Liver (tissue), 3 donors: ENCODE results near the gene EMILIN1.

Source experiments
- FOXA1 ChIP-seq: IDR thresholded peaks from 2 replicates; pipeline ENCODE4 v1.6.1; 2016; ENCODE audit warnings: antibody characterized with exemption
- GABPA ChIP-seq, 2 donors: IDR thresholded peaks in 1 of 2; conservative IDR thresholded peaks in 1 of 2; 2 replicates each; pipeline ENCODE4 v1.6.1; 2016; ENCODE audit warnings: antibody characterized with exemption in 2 of 2, mild to moderate bottlenecking in 1 of 2, moderate library complexity in 1 of 2
- HNF4G ChIP-seq: IDR thresholded peaks from 2 replicates; pipeline ENCODE4 v1.6.1; 2016; ENCODE audit warnings: antibody characterized with exemption
- JUND ChIP-seq, 2 donors: IDR thresholded peaks; 2 replicates each; pipeline ENCODE4 v1.6.1; 2016; ENCODE audit warnings: antibody characterized with exemption in 2 of 2
- RAD21 ChIP-seq, 2 donors: IDR thresholded peaks; 2 replicates each; pipeline ENCODE4 v1.6.1; 2016; ENCODE audit warnings: antibody characterized with exemption in 2 of 2, mild to moderate bottlenecking in 2 of 2
- RXRA ChIP-seq, 2 donors: IDR thresholded peaks; 2 replicates each; pipeline ENCODE4 v1.6.1; 2017 to 2018; ENCODE audit warnings: antibody characterized with exemption in 2 of 2, mild to moderate bottlenecking in 1 of 2
- SP1 ChIP-seq: IDR thresholded peaks from 2 replicates; pipeline ENCODE4 v1.6.1; 2018; ENCODE audit warnings: antibody characterized with exemption, mild to moderate bottlenecking
- TAF1 ChIP-seq: conservative IDR thresholded peaks from 2 replicates; pipeline ENCODE4 v1.6.1; 2016; ENCODE audit warnings: antibody characterized with exemption, mild to moderate bottlenecking
- YY1 ChIP-seq: IDR thresholded peaks from 2 replicates; pipeline ENCODE4 v1.6.1; 2016; ENCODE audit warnings: antibody characterized with exemption, mild to moderate bottlenecking
- TF ChIP-seq, protein P1 (sequence below): fragments of 150-350 bp; IDR thresholded peaks from 2 replicates; pipeline ENCODE4 v1.5.1; 2017; ENCODE audit warnings: improper control_type of control experiment, low read depth, low read length; ENCODE audit not compliant: missing input control
- TF ChIP-seq, protein P2 (sequence below): IDR thresholded peaks from 2 replicates; pipeline ENCODE4 v1.6.1; 2016; ENCODE audit warnings: antibody characterized with exemption
- TF ChIP-seq, protein P3 (sequence below): IDR thresholded peaks from 2 replicates; pipeline ENCODE4 v1.6.1; 2016; ENCODE audit warnings: antibody characterized with exemption, mild to moderate bottlenecking
- TF ChIP-seq, protein P4 (sequence below): IDR thresholded peaks from 2 replicates; pipeline ENCODE4 v1.6.1; 2016; ENCODE audit warnings: antibody characterized with exemption
- donor health status: healthy.
- donor health status: healthy.

DNA sequence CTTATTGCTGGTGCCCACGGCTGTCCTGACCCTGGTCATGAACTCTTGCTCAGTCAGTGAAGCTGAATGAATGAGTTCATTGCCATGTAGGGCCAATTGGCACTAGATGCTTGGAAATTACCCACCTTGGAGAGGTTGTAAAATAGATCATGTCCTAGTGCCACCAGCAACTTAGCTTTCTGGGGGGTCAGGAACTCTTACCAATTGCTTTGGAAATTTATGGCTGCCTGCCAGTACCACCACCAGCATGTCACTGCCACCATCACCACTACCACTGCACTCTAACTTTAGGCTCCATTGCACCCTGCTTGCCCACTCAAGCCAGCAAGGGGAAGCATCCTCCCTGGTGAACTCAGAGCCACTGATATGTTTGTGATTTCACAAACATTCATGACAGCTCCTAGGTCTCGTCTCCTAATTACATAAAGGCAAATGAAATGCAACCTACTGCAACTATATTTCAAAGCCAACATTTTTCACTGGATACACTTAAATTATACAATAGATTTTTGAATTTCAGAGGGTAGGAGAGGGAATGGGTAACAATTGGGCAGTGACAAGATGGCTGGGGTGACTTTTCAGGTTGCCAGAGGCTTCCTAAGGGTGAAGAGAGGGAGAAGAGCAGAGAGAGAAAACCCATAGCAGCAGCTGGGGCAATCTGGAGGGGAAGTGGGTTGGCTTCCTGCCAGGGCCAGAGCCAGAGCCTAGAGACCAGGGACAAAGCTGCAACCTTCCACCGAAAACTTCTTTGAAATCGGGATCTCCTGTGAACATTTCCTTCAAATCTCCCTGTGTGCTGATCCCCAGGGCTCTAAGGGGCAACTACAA lies 3.5 kb upstream of the EMILIN1 start:
- TF ChIP-seq, protein P1, sequence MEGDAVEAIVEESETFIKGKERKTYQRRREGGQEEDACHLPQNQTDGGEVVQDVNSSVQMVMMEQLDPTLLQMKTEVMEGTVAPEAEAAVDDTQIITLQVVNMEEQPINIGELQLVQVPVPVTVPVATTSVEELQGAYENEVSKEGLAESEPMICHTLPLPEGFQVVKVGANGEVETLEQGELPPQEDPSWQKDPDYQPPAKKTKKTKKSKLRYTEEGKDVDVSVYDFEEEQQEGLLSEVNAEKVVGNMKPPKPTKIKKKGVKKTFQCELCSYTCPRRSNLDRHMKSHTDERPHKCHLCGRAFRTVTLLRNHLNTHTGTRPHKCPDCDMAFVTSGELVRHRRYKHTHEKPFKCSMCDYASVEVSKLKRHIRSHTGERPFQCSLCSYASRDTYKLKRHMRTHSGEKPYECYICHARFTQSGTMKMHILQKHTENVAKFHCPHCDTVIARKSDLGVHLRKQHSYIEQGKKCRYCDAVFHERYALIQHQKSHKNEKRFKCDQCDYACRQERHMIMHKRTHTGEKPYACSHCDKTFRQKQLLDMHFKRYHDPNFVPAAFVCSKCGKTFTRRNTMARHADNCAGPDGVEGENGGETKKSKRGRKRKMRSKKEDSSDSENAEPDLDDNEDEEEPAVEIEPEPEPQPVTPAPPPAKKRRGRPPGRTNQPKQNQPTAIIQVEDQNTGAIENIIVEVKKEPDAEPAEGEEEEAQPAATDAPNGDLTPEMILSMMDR = no peak
- TF ChIP-seq, protein P2, sequence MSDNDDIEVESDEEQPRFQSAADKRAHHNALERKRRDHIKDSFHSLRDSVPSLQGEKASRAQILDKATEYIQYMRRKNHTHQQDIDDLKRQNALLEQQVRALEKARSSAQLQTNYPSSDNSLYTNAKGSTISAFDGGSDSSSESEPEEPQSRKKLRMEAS = no peak
- TF ChIP-seq RXRA (IDR thresholded peaks at IDR 0.05) (no peak), RAD21 (IDR thresholded peaks at IDR 0.05) (no peak), YY1 (no peak), JUND (IDR thresholded peaks at IDR 0.05) (no peak), GABPA (IDR thresholded peaks at IDR 0.05 in 1 of 2, conservative IDR thresholded peaks at IDR 0.05 in 1 of 2) (no peak), FOXA1 (no peak), TAF1 (no peak), SP1 (no peak), HNF4G (no peak)
- TF ChIP-seq, protein P3, sequence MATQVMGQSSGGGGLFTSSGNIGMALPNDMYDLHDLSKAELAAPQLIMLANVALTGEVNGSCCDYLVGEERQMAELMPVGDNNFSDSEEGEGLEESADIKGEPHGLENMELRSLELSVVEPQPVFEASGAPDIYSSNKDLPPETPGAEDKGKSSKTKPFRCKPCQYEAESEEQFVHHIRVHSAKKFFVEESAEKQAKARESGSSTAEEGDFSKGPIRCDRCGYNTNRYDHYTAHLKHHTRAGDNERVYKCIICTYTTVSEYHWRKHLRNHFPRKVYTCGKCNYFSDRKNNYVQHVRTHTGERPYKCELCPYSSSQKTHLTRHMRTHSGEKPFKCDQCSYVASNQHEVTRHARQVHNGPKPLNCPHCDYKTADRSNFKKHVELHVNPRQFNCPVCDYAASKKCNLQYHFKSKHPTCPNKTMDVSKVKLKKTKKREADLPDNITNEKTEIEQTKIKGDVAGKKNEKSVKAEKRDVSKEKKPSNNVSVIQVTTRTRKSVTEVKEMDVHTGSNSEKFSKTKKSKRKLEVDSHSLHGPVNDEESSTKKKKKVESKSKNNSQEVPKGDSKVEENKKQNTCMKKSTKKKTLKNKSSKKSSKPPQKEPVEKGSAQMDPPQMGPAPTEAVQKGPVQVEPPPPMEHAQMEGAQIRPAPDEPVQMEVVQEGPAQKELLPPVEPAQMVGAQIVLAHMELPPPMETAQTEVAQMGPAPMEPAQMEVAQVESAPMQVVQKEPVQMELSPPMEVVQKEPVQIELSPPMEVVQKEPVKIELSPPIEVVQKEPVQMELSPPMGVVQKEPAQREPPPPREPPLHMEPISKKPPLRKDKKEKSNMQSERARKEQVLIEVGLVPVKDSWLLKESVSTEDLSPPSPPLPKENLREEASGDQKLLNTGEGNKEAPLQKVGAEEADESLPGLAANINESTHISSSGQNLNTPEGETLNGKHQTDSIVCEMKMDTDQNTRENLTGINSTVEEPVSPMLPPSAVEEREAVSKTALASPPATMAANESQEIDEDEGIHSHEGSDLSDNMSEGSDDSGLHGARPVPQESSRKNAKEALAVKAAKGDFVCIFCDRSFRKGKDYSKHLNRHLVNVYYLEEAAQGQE = no peak
- TF ChIP-seq, protein P4, sequence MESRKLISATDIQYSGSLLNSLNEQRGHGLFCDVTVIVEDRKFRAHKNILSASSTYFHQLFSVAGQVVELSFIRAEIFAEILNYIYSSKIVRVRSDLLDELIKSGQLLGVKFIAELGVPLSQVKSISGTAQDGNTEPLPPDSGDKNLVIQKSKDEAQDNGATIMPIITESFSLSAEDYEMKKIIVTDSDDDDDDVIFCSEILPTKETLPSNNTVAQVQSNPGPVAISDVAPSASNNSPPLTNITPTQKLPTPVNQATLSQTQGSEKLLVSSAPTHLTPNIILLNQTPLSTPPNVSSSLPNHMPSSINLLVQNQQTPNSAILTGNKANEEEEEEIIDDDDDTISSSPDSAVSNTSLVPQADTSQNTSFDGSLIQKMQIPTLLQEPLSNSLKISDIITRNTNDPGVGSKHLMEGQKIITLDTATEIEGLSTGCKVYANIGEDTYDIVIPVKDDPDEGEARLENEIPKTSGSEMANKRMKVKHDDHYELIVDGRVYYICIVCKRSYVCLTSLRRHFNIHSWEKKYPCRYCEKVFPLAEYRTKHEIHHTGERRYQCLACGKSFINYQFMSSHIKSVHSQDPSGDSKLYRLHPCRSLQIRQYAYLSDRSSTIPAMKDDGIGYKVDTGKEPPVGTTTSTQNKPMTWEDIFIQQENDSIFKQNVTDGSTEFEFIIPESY = no peak
